Fibroblast of mammary gland (primary cell): ENCODE measurements around the gene ZNF483.

Source experiments
- DNase-seq: peaks from one replicate; pipeline ENCODE4 v3.0.0-alpha.2; 2010; ENCODE audit warnings: low read depth
- H3K4me3 ChIP-seq: 2 replicates; pipeline ENCODE4 v1.5.1; 2011; ENCODE audit warnings: low read depth, mild to moderate bottlenecking, low read length, moderate library complexity; ENCODE audit not compliant: control insufficient read depth
- CTCF ChIP-seq: conservative IDR thresholded peaks from 2 replicates; pipeline ENCODE4 v1.5.1; 2011; ENCODE audit warnings: low read depth, low read length, inconsistent platforms; ENCODE audit not compliant: control insufficient read depth, insufficient read depth

The ZNF483 gene

GRCh38 chr9:111572950-111573604, 48.1 kb downstream of the ZNF483 start:
- TF ChIP-seq CTCF: no peak
- peak; percentile 84 for DNase-seq

GRCh38 chr9:111582888-111583287, 57.9 kb downstream of the ZNF483 start:
- no peak for TF ChIP-seq CTCF
- DNase-seq: peak; percentile 87

More at GRCh38 chr9:111572950-111573604, 48.1 kb downstream of the ZNF483 start:
- H3K4me3 ChIP-seq: no peak overlapping the region

GRCh38 chr9:111586378-111586777, 61.4 kb downstream of the ZNF483 start:
- TF ChIP-seq CTCF: no peak
- H3K4me3 ChIP-seq: no peak overlapping the region
- no peak for DNase-seq

More at GRCh38 chr9:111582888-111583287, 57.9 kb downstream of the ZNF483 start:
- H3K4me3 ChIP-seq: no peak overlapping the region

GRCh38 chr9:111588846-111589245, 63.9 kb downstream of the ZNF483 start:
- no peak for TF ChIP-seq CTCF
- no peak overlapping the region for H3K4me3 ChIP-seq
- peak; percentile 25 for DNase-seq

GRCh38 chr9:111597852-111598732, 73.1 kb downstream of the ZNF483 start:
- peak; percentile 62 for TF ChIP-seq CTCF
- peak; percentile 65 for DNase-seq

GRCh38 chr9:111598733-111599091, 73.7 kb downstream of the ZNF483 start:
- H3K4me3 ChIP-seq: peak overlapping the region; percentile 82
- TF ChIP-seq CTCF: no peak
- peak; percentile 75 for DNase-seq

More at GRCh38 chr9:111597852-111598732, 73.1 kb downstream of the ZNF483 start:
- H3K4me3 ChIP-seq: peak overlapping the region; percentile 82
